Neural cell (in vitro differentiated cells): ENCODE results near the gene SETBP1. TPM values are rescaled to one million over a fixed set of nuclear protein-coding genes. Genes with fewer than 3 reads are reported as not detected.

ENCODE experiments used
- H2AFZ ChIP-seq: fragments of 200-600, 300-800 bp; sonication (generic), shearing (Covaris generic); 2 replicates; pipeline ENCODE4 v1.6.0; 2014; ENCODE audit warnings: low read depth, mild to moderate bottlenecking, antibody characterized with exemption, low read length, moderate library complexity
- H3F3A ChIP-seq: fragments of 200-600 bp; shearing (Covaris generic); 2 replicates; pipeline ENCODE4 v1.6.1; 2016; ENCODE audit warnings: mild to moderate bottlenecking, moderate library complexity, mixed read lengths, antibody characterized with exemption, low read length; ENCODE audit not compliant: insufficient read depth, poor library complexity, severe bottlenecking
- H3K27ac ChIP-seq: fragments of 200-600, 300-800 bp; sonication (generic), shearing (Covaris generic); 2 replicates; pipeline ENCODE4 v1.5.1; 2014; ENCODE audit warnings: mild to moderate bottlenecking, low read length, moderate library complexity
- H3K27me3 ChIP-seq: fragments of 300-800, 200-600 bp; sonication (generic), shearing (Covaris generic); 2 replicates; pipeline ENCODE4 v1.6.0; 2014; ENCODE audit warnings: mild to moderate bottlenecking, low read depth, low read length, moderate library complexity; ENCODE audit not compliant: insufficient read depth
- H3K36me3 ChIP-seq: fragments of 300-800, 200-600 bp; sonication (generic), shearing (Covaris generic); 2 replicates; pipeline ENCODE4 v1.5.1; 2014; ENCODE audit warnings: mild to moderate bottlenecking, antibody characterized with exemption, low read length, moderate library complexity; ENCODE audit not compliant: insufficient read depth
- H3K4me2 ChIP-seq: fragments of 300-800, 200-600 bp; sonication (generic), shearing (Covaris generic); 2 replicates; pipeline ENCODE4 v1.6.0; 2014; ENCODE audit warnings: mild to moderate bottlenecking, low read length
- H3K4me3 ChIP-seq: fragments of 300-800, 200-600 bp; sonication (generic), shearing (Covaris generic); 2 replicates; pipeline ENCODE4 v1.5.1; 2014; ENCODE audit warnings: mild to moderate bottlenecking, low read length, moderate library complexity
- H3K79me2 ChIP-seq: fragments of 200-600 bp; shearing (Covaris generic); replicated peaks from 2 replicates; pipeline ENCODE4 v1.6.0; 2014; ENCODE audit warnings: mild to moderate bottlenecking, low read length, moderate library complexity; ENCODE audit not compliant: insufficient read depth
- H3K9ac ChIP-seq: fragments of 300-800, 200-600 bp; sonication (generic), shearing (Covaris generic); 2 replicates; pipeline ENCODE4 v1.6.1; 2016; ENCODE audit warnings: mild to moderate bottlenecking, low read length, mixed read lengths
- H3K9me2 ChIP-seq: fragments of 200-600 bp; shearing (Covaris generic); 2 replicates; pipeline ENCODE4 v1.6.1; 2016; ENCODE audit warnings: mild to moderate bottlenecking, low read length, mixed read lengths; ENCODE audit not compliant: insufficient read depth
- H3K9me3 ChIP-seq: fragments of 200-600, 300-800 bp; sonication (generic), shearing (Covaris generic); 2 replicates; pipeline ENCODE4 v1.6.1; 2016; ENCODE audit warnings: mild to moderate bottlenecking, mixed run types, low read length, moderate library complexity, mixed read lengths
- H4K20me1 ChIP-seq: fragments of 200-600 bp; shearing (Covaris generic); 2 replicates; pipeline ENCODE4 v1.6.1; 2016; ENCODE audit warnings: mild to moderate bottlenecking, mixed run types; ENCODE audit not compliant: insufficient read depth
- EZH2 ChIP-seq: fragments of 200-600, 300-800 bp; shearing (Covaris generic), sonication (generic); IDR thresholded peaks from 2 replicates; pipeline ENCODE4 v1.6.1; 2014; ENCODE audit warnings: antibody characterized with exemption, low read length, borderline replicate concordance, mild to moderate bottlenecking; ENCODE audit not compliant: insufficient read depth, poor library complexity, severe bottlenecking
- MXI1 ChIP-seq: fragments of 450-650 bp; conservative IDR thresholded peaks from 2 replicates; pipeline ENCODE4 v1.6.1; 2014; ENCODE audit warnings: antibody characterized with exemption, mild to moderate bottlenecking; ENCODE audit not compliant: poor library complexity, severe bottlenecking
- POLR2AphosphoS5 ChIP-seq: IDR thresholded peaks from 2 replicates; pipeline ENCODE4 v1.6.1; 2012
- RAD21 ChIP-seq: fragments of 450-650 bp; conservative IDR thresholded peaks from 2 replicates; pipeline ENCODE4 v1.6.1; 2014; ENCODE audit warnings: antibody characterized with exemption, mild to moderate bottlenecking, moderate library complexity
- SMC3 ChIP-seq: fragments of 450-650 bp; conservative IDR thresholded peaks from 2 replicates; pipeline ENCODE4 v1.6.1; 2014; ENCODE audit warnings: antibody characterized with exemption, mild to moderate bottlenecking, moderate library complexity; ENCODE audit not compliant: poor library complexity
- polyA plus RNA-seq: library from polyadenylated mRNA; depleted of rRNA; stranded (reverse); fragments of >200 nt; gene quantifications from 2 replicates; pipeline ENCODE4 v1.2.3, GENCODE V29; 2014
- TF ChIP-seq, protein P1 (sequence below): fragments of 450-650 bp; IDR thresholded peaks from 2 replicates; pipeline ENCODE4 v1.5.1; 2014; ENCODE audit warnings: antibody characterized with exemption, mild to moderate bottlenecking, moderate library complexity; ENCODE audit not compliant: poor library complexity, severe bottlenecking
- TF ChIP-seq, protein P2 (sequence below): IDR thresholded peaks from 2 replicates; pipeline ENCODE4 v1.6.1; 2012; ENCODE audit warnings: borderline replicate concordance

SETBP1 gene
- polyA plus RNA-seq, 1 donor from 2014 or later, result 13.7 TPM

DNA sequence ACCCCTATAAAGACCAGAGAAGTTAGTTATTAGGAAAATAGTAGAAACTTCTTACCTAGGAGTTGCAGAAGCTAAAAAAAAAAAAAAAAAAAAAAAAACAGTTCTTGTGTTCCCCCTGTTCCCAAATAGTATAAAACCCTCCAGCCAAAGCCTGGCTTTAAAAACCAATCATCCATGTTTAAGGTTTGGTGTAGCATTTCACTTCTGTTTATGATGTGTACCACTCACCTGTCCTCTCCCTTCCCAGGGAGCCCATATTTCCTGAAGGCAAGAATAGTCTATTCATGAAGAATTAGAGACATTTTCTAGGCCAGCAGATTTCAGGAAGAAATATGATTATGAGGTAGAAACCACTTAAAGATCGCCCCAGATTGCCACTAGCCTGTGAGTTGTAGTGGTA lies 273.6 kb downstream of the SETBP1 start:
- Histone ChIP-seq H4K20me1 (no peaks in the 10 kb centered on the region), H3K79me2 (peaks cover 16% of the 10 kb centered on the region), H3K27ac (no peak overlapping the region), H3K27me3 (no peaks in the 10 kb centered on the region), H3K9me3 (no peaks in the 10 kb centered on the region), H3F3A (no peaks in the 10 kb centered on the region), H3K4me3 (no peak overlapping the region), H3K4me2 (no peak overlapping the region), H3K9ac (no peak overlapping the region), H2AFZ (no peak overlapping the region), H3K9me2 (no peaks in the 10 kb centered on the region), H3K36me3 (peaks cover 12% of the 10 kb centered on the region)
- TF ChIP-seq, protein P1, sequence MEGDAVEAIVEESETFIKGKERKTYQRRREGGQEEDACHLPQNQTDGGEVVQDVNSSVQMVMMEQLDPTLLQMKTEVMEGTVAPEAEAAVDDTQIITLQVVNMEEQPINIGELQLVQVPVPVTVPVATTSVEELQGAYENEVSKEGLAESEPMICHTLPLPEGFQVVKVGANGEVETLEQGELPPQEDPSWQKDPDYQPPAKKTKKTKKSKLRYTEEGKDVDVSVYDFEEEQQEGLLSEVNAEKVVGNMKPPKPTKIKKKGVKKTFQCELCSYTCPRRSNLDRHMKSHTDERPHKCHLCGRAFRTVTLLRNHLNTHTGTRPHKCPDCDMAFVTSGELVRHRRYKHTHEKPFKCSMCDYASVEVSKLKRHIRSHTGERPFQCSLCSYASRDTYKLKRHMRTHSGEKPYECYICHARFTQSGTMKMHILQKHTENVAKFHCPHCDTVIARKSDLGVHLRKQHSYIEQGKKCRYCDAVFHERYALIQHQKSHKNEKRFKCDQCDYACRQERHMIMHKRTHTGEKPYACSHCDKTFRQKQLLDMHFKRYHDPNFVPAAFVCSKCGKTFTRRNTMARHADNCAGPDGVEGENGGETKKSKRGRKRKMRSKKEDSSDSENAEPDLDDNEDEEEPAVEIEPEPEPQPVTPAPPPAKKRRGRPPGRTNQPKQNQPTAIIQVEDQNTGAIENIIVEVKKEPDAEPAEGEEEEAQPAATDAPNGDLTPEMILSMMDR, result no peak
- TF ChIP-seq MXI1, result no peak
- no peak for TF ChIP-seq RAD21
- TF ChIP-seq SMC3, result no peak
- TF ChIP-seq POLR2AphosphoS5, result no peak

DNA sequence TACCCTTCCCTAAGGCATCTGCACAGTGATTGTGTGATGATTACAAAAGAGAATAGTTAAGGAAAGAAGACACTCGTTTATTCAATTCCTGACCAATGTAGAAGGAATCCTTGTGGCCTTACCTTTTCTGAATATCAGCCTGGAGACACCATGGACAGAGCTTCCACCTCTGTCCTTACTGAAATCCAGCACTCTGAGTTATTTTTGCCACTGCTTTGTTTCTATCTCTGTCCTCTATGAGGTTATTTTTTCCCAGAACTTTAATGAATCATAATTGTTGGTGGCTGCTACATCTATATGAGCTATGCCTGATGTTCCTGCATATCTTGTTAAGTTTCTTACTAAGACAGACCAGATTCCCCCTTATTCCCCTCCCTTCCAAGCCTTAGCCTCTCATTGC lies 275.1 kb downstream of the SETBP1 start:
- Histone ChIP-seq H3K9me2 (no peaks in the 10 kb centered on the region), H3F3A (no peaks in the 10 kb centered on the region), H3K27me3 (no peaks in the 10 kb centered on the region), H3K9me3 (no peaks in the 10 kb centered on the region), H3K9ac (no peak overlapping the region), H3K79me2 (peaks cover 16% of the 10 kb centered on the region), H2AFZ (no peak overlapping the region), H3K4me3 (no peak overlapping the region), H4K20me1 (no peaks in the 10 kb centered on the region), H3K27ac (no peak overlapping the region), H3K36me3 (peaks cover 12% of the 10 kb centered on the region), H3K4me2 (no peak overlapping the region)
- TF ChIP-seq SMC3 (no peak), RAD21 (no peak)
- TF ChIP-seq, protein P2, sequence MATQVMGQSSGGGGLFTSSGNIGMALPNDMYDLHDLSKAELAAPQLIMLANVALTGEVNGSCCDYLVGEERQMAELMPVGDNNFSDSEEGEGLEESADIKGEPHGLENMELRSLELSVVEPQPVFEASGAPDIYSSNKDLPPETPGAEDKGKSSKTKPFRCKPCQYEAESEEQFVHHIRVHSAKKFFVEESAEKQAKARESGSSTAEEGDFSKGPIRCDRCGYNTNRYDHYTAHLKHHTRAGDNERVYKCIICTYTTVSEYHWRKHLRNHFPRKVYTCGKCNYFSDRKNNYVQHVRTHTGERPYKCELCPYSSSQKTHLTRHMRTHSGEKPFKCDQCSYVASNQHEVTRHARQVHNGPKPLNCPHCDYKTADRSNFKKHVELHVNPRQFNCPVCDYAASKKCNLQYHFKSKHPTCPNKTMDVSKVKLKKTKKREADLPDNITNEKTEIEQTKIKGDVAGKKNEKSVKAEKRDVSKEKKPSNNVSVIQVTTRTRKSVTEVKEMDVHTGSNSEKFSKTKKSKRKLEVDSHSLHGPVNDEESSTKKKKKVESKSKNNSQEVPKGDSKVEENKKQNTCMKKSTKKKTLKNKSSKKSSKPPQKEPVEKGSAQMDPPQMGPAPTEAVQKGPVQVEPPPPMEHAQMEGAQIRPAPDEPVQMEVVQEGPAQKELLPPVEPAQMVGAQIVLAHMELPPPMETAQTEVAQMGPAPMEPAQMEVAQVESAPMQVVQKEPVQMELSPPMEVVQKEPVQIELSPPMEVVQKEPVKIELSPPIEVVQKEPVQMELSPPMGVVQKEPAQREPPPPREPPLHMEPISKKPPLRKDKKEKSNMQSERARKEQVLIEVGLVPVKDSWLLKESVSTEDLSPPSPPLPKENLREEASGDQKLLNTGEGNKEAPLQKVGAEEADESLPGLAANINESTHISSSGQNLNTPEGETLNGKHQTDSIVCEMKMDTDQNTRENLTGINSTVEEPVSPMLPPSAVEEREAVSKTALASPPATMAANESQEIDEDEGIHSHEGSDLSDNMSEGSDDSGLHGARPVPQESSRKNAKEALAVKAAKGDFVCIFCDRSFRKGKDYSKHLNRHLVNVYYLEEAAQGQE, result no peak

DNA sequence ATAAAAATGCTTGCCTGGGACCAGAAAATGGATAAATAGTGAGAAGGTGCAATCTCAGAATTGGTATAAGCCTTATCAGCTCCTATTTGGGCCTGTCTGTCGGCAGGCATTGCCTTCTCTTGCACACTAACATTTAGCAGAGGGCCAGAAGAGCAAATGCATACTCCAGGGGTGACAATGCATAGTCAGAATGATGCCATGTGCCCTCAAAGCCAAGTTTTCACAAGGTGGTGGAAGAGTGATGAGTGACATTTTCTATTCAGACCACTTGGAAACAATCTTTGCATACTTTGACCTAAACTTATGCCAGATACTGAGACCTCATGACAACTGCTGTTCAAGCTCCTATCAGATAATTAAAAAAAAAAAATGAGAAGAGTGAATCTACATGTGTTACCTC lies 276.3 kb downstream of the SETBP1 start:
- TF ChIP-seq SMC3, result no peak
- no peak for TF ChIP-seq POLR2AphosphoS5
- TF ChIP-seq, protein P1, result no peak
- TF ChIP-seq EZH2, result no peak
- TF ChIP-seq, protein P2, result no peak
- Histone ChIP-seq H2AFZ (no peak overlapping the region), H3K9ac (no peak overlapping the region), H3K9me3 (no peaks in the 10 kb centered on the region), H3F3A (no peaks in the 10 kb centered on the region), H3K4me2 (no peak overlapping the region), H3K79me2 (peaks cover 16% of the 10 kb centered on the region), H3K36me3 (peaks cover 12% of the 10 kb centered on the region), H3K27ac (no peak overlapping the region), H3K27me3 (no peaks in the 10 kb centered on the region), H4K20me1 (no peaks in the 10 kb centered on the region), H3K4me3 (no peak overlapping the region), H3K9me2 (no peaks in the 10 kb centered on the region)
